Left forelimb (tissue), 1 donor: ENCODE measurements around the gene MFSD12.
"Not testable (repeated sequence)": the region's sequence is repeated elsewhere in the genome, so short reads cannot be mapped to it uniquely, and the experiment has no call there.

ENCODE experiments used
- DNase-seq: peaks from one replicate; pipeline ENCODE4 v3.0.0-alpha.2; 2018; ENCODE audit warnings: low spot score

Gene MFSD12

DNA sequence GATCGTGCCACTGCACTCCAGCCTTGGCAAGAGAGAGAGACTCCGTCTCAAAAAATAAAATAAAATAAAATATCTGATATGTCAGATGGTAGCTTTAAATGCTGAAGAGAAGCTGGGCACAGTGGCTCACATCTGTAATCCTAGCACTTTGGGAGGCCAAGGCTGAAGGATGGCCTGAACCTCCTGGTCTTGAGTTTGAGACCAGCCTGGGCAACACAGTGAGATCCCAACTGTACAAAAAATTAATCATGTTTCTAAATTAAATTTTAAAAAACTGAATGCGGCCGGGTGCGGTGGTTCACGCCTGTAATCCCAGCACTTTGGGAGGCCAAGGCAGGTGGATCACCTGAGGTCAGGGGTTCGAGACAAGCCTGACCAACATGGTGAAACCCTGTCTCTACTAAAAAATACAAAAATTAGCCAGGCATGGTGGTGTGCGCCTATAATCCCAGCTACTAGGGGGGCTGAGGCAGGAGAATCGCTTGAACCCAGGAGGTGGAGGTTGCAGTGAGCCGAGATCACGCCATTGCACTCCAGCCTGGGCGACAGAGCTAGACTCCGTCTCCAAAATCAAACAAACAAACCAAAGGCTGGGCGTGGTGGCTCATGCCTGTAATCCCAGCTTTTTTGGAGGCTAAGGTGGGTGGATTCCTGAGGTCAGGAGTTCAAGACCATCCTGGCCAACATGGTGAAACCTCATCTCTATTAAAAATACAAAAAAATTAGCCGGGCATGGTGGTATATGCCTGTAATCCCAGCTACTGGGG, 26.8 kb upstream of the MFSD12 start:
- DNase-seq: not testable (repeated sequence)

- not testable (repeated sequence) for DNase-seq
Observed at GRCh38 chr19:3581792-3582191, 24.4 kb upstream of the MFSD12 start.

- no peak for DNase-seq
Observed at GRCh38 chr19:3580156-3580934, 23.0 kb upstream of the MFSD12 start.

DNA sequence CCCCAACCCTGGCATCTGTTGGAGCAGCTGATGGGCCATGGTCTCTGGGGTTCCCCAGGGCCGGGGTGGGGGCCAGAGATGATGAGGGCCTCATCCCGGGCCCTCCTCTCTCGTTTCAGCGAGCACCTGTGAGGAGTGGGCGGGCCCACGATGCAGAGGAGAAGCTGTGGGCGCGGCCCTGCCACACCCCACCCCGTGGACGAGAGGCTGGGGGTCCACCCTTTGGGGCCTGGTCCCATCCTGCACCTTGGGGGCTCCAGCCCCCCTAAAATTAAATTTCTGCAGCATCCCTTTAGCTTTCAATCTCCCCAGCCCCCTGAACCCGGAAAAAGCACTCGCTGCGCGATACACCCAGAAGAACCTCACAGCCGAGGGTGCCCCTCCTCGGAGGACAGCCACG, 21.0 kb upstream of the MFSD12 start:
- no peak for DNase-seq

DNA sequence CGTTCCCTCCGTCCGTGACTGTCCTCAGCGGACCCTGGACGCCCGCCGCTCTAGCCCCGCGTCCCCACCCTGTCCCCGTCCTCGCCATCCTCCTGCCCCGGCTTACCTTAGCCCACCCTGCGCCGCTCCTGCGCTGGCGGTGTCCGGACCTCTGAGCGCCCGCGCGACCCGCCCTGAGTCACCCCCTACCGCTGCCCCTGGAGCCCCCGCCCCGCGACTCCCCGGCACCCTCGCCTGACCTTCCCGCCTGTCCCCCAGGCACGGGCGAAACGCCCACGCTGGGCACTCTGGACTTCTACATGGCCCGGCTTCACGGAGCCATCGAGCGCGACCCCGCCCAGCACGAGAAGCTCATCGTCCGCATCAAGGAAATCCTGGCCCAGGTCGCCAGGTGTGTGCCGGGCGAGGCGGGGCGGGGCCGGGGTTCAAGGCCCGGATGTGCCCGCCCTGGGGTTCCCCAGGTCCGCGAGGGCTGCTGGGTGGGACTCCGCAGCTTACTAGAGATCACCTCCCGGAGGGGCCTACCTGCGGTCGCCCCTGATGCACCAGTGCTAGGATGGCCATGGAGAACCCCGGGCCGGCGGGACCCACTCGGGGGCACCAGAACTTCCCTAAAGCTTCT, 20.4 kb upstream of the MFSD12 start:
- no peak for DNase-seq

DNA sequence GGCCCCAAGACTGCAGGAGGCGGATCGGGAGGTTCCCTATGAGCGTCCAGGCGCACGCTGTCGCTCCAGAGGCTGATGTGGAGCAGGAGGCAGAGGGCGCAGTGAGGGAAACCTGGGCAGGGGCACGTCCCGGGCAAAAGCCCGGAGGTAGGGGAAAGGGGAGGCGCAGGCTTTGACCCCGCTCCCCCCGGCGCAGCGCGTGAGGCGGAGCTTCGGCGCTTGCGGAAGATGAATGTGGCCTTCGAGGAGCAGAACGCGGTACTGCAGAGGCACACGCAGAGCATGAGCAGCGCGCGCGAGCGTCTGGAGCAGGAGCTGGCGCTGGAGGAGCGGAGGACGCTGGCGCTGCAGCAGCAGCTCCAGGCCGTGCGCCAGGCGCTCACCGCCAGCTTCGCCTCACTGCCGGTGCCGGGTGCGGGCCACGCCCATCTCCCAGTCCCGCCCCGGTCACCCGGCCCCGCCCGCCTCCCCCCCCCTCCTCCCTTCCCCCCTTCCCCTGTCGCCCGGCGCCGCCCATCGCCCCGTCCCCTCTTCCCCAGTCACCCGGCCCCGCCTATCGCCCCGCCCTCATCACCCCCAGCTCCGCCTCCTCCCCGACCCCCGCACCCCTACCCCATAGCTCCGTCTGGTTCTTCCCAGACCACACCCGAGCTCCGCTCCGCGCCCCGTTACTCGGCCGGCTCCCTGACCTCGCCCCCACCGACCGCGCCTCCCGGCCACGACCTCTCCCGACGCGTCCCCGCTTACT, 19.5 kb upstream of the MFSD12 start:
- peak; percentile 85 for DNase-seq

GRCh38 chr19:3575949-3576673, 18.7 kb upstream of the MFSD12 start:
- DNase-seq: no peak

DNA sequence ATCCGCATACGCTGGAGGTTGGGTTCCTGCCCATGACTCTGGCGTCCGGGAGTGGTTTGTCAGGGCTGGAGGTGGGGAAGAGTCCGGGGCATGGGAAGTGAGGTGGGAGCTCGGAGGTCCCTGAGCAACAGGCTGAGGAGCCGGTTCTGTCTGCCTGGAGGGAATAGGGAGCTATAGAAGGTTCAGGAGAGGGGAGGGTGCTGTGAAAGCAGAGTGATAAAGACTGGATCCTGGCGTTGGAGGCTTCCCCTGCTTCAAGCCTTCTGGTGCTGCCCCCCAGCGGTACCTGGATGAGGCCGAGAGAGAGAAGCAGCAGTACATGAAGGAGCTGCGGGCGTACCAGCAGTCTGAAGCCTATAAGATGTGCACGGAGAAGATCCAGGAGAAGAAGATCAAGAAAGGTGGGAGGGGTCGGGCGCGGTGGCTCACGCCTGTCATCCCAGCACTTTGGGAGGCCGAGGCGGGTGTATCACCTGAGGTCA, 17.9 kb upstream of the MFSD12 start:
- no peak for DNase-seq

DNA sequence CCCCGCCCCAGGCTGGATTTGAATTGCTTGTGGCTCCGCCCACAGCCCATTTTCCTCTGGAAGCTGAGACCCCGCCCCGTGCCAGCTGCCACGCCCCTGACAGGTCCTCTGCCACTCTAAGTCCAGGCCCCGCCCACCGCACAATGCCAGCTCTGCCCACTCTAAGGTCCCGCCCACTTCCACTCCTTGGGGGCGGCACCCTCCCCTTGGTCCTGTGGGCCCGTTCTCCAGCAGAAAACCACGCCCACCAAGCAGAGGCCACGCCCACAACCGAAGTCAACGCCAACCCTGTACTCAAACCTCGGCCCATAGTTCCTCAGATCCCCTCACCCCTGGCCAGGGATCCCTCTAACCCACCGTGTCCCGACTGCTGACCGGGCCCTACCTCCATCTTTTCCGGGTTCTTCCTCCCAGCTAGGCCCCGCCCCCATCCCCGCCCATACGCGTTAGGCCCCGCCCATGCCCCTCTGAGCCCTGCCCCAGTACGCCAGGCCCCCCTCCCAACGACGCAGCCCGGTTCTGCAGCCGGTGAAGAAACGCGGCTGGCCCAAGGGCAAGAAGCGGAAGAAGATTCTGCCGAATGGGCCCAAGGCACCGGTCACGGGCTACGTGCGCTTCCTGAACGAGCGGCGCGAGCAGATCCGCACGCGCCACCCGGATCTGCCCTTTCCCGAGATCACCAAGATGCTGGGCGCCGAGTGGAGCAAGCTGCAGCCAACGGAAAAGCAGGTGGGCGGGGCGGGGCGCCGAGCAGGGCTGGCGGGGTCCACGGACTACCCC, 16.7 kb upstream of the MFSD12 start:
- DNase-seq: peak; percentile 85

DNA sequence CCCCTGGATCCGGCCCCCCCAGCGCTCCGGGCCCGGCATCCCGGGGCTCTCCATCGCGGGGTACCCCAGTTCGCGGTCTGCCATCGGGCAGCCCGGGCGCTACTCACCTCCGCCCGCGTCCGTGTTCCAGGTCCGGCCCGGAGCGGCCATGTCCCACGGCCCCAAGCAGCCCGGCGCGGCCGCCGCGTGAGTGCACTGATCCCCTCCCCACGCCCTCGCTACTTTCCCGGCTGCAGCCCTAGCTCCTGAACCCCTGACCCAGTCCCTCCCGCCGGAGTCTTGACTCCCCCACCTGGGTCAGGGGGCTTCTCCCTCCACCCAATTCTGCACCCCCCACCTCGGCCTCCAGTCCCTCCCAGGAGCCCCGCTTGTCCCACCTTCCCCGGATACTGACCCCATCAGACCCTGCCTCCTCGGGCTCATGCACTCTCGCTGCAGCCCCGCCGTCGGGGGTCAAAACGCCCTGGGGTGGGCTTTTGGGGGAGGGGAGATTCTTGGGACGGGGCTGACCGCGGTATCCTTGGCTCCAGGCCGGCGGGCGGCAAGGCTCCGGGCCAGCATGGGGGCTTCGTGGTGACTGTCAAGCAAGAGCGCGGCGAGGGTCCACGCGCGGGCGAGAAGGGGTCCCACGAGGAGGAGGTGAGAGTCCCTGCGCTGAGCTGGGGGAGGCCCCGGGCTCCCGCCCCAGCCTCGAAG, 15.9 kb upstream of the MFSD12 start:
- DNase-seq: no peak

- no peak for DNase-seq
Observed at GRCh38 chr19:3572855-3573161, 15.4 kb upstream of the MFSD12 start, which contains the start of gene HMG20B. HMG20B (plus strand) TSS chr19:3572944; CDS start chr19:3573310, 366 bp downstream.

GRCh38 chr19:3572132-3572854, 14.9 kb upstream of the MFSD12 start:
- peak; percentile 99 for DNase-seq

DNA sequence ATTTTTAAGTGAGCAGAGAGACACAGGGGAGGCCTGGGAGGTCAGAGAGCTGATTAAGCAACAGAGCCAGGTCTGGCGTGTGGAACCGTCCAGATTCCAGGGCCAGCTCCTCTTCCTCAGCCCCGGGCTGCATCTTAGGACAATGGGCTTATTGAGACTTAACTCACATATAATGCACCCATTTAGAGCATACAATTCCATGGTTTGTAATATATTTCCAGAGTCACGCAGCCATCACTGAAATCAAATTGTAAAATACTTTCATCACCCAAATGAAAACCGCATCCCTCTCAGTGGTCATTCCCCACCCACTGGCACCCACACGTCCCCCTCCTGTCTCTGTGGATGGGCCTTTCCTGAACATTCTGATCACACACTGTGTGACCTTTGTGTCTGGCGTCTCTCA, 13.2 kb upstream of the MFSD12 start:
- no peak for DNase-seq

- not testable (repeated sequence) for DNase-seq
Observed at GRCh38 chr19:3570042-3570441, 12.7 kb upstream of the MFSD12 start.

DNA sequence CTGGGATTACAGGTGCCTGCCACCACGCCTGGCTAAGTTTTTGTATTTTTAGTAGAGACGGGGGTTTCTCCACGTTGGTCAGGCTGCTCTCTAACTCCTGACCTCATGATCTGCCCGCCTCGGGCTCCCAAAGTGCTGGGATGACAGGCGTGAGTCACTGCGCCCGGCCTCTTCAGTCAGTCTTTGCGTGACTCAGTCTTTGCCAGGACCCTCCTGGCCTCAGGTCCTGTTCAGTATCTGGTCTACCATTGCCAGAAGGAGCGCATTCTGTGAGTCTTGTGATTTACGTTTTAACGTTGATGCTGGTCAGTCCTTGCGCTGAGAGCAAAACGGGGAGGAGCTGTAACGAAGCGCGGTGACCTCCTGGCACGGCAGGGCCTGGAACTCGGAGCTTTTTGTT, 7.8 kb upstream of the MFSD12 start:
- DNase-seq: no peak

DNA sequence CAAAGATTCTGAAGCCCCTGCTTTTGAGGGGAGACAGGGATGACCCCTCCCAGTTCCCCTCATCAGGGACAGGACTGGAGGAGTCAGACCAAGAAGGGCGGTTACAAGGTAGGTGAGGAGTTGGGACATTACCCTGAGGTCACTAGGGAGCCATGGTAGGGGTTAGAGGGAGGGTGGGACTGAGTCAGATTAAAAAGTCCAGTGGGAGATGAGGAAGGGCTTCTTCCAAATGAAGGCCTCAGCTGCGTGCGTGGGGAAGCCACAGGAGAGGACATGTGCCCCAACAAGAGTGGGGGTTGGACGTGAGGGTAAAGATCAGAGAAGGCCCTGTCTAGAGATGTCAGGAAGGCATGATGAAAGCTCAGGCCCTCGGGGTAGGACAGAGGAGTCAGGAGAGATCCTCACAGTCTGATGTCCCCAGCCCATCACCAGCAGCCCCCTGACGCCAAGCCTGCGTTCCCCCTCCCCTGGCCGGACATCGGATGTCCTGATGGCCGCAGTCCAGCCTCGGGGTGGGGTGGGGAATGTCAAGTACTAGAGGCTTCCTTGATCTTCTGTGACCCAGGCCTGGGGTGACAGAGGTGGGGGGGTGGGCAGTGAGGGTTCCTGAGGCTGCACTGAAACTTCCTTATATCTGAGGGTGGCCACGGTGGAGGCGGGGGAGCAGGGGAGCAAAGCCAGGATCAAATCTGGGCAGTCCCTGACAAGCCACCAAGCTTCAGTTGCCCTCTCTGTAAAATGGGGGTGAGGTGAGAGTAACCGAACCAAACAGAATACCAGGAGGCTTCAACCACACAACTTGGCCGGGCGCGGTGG, 6.5 kb upstream of the MFSD12 start:
- DNase-seq: no peak

GRCh38 chr19:3556978-3557460, 367 bp downstream of the MFSD12 start:
- DNase-seq: no peak

DNA sequence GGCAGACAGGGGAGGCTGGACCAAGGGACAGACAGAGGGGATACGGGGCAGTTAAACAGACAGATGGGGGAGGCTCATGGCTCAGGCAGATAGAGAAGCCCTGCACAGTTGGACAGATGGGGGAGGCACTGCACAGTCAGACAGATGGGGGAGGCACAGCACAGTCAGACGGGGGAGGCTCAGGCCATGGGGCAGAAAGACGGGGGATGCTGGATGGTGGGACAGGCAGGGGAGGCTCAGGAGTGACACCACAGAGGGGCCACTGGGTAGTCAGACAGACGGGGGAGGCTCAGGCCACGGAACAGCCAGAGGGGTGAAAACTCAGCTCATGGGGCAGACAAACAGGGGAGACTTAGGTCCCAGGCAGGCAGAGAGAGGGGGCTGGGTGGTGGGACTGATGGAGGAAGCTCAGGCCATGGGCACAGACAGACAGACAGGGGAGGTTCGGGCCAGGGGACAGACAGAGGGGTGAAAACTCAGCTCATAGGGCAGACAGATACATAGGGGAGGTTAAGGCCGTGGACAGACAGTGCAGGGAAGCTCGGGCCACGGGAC, 886 bp downstream of the MFSD12 start:
- DNase-seq: no peak
